K562 (cell line): ENCODE data around the gene DELE1. TPM values are rescaled to one million over a fixed set of nuclear protein-coding genes. Genes with fewer than 3 reads are reported as not detected.

Experiments used
- MEF2D ChIP-seq: conservative IDR thresholded peaks from 2 replicates; pipeline ENCODE4 v1.6.1; 2016; ENCODE audit warnings: low read depth, missing genetic modification characterization, missing compliant biosample characterization
- ZBTB40 ChIP-seq, 2 experiments: fragments of 450-650 bp in 1 of 2; sonication (generic) in 1 of 2; formaldehyde crosslinking in 1 of 2; IDR thresholded peaks; 2 replicates each; pipeline versions ENCODE4 v1.7.1 to v1.9.0; 2016 to 2022; ENCODE audit warnings: inconsistent platforms in 1 of 2, mild to moderate bottlenecking in 1 of 2, missing genetic modification reagents in 1 of 2
- ZNF174 ChIP-seq: fragments of 250-450 bp; sonication (Bioruptor Pico); IDR thresholded peaks from 2 replicates; pipeline ENCODE4 v1.4.0; 2020; ENCODE audit warnings: mild to moderate bottlenecking
- polyA plus RNA-seq, 8 experiments: library from polyadenylated mRNA; depleted of rRNA in 4 of 8; stranded (reverse) in 5 of 8; unstranded in 3 of 8; fragments of >200 nt; fragmentation: Nextera tagmentation in 2 of 8; fragmentation: Illumina TruSeq in 1 of 8; extraction: Ambion mirVana in 2 of 8; extraction: Trizol in 1 of 8; gene quantifications; 2 replicates each; pipeline versions ENCODE4 v1.2.1 to v1.2.3, GENCODE V29; 2011 to 2014; ENCODE audit warnings: inconsistent platforms in 1 of 8, missing spikeins in 1 of 8
- total RNA-seq, 7 experiments: library from RNA; depleted of rRNA in 6 of 7; stranded (reverse); fragments of >200 nt in 6 of 7; fragmentation: Illumina TruSeq in 2 of 7; extraction: Trizol in 2 of 7; gene quantifications; 2 replicates each; pipeline versions ENCODE4 v1.2.1 to v1.2.3, GENCODE V29; 2011 to 2021; ENCODE audit warnings: low replicate concordance in 1 of 7

The DELE1 gene
- total and polyA plus RNA-seq, 9 of the 15 experiments (the other 6 are each of a cell fraction or from before 2014, with no cell fraction given) = 16.6 to 74.4 (median 49.8) TPM

GRCh38 chr5:141968914-141969608 lies 45.4 kb downstream of the DELE1 start, which contains the start of gene RNF14 (continued):
- TF ChIP-seq ZBTB40 (IDR thresholded peaks at IDR 0.05) = peak; percentile 86
- TF ChIP-seq ZBTB40 (CRISPR knock-in tag; IDR thresholded peaks at IDR 0.05) = no peak
- TF ChIP-seq MEF2D (tag) = no peak
- TF ChIP-seq ZNF174 (CRISPR knock-in tag) = no peak
